ENCODE data around the gene CCL15.

CCL15 gene

DNA sequence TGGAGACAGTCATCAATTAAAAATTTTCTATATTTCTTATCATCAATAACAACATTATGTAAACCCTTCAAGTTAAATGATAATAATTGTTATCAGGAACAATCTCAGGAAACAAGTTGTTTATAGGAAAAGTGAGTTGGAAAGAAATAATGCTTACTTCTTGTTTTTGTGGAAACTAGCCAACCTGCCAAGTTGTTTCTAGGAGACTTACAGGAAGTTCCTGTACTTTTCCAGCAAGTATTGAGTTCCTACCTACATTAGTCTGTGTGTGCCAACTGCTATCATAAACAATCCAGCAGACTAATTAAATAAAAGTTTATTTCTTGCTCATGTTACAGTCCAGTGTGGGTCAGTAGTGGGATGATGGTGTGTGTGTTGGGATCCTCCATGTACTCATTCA lies 13.2 kb downstream of the CCL15 start:
- H3K27ac ChIP-seq (replicated peaks): no peak overlapping the region
- TF ChIP-seq POLR2AphosphoS5 (IDR thresholded peaks at IDR 0.05; ENCODE audit: low read depth): no peak
- TF ChIP-seq, protein P1, sequence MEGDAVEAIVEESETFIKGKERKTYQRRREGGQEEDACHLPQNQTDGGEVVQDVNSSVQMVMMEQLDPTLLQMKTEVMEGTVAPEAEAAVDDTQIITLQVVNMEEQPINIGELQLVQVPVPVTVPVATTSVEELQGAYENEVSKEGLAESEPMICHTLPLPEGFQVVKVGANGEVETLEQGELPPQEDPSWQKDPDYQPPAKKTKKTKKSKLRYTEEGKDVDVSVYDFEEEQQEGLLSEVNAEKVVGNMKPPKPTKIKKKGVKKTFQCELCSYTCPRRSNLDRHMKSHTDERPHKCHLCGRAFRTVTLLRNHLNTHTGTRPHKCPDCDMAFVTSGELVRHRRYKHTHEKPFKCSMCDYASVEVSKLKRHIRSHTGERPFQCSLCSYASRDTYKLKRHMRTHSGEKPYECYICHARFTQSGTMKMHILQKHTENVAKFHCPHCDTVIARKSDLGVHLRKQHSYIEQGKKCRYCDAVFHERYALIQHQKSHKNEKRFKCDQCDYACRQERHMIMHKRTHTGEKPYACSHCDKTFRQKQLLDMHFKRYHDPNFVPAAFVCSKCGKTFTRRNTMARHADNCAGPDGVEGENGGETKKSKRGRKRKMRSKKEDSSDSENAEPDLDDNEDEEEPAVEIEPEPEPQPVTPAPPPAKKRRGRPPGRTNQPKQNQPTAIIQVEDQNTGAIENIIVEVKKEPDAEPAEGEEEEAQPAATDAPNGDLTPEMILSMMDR (IDR thresholded peaks at IDR 0.05; ENCODE audit: insufficient read depth, low read length): no peak
- TF ChIP-seq GABPA (IDR thresholded peaks at IDR 0.05; ENCODE audit: low read depth): no peak
- no peak for TF ChIP-seq SPI1 (IDR thresholded peaks at IDR 0.05; ENCODE audit: borderline replicate concordance, low read depth)
- TF ChIP-seq, protein P2, sequence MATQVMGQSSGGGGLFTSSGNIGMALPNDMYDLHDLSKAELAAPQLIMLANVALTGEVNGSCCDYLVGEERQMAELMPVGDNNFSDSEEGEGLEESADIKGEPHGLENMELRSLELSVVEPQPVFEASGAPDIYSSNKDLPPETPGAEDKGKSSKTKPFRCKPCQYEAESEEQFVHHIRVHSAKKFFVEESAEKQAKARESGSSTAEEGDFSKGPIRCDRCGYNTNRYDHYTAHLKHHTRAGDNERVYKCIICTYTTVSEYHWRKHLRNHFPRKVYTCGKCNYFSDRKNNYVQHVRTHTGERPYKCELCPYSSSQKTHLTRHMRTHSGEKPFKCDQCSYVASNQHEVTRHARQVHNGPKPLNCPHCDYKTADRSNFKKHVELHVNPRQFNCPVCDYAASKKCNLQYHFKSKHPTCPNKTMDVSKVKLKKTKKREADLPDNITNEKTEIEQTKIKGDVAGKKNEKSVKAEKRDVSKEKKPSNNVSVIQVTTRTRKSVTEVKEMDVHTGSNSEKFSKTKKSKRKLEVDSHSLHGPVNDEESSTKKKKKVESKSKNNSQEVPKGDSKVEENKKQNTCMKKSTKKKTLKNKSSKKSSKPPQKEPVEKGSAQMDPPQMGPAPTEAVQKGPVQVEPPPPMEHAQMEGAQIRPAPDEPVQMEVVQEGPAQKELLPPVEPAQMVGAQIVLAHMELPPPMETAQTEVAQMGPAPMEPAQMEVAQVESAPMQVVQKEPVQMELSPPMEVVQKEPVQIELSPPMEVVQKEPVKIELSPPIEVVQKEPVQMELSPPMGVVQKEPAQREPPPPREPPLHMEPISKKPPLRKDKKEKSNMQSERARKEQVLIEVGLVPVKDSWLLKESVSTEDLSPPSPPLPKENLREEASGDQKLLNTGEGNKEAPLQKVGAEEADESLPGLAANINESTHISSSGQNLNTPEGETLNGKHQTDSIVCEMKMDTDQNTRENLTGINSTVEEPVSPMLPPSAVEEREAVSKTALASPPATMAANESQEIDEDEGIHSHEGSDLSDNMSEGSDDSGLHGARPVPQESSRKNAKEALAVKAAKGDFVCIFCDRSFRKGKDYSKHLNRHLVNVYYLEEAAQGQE (IDR thresholded peaks at IDR 0.05; ENCODE audit: insufficient replicate concordance, low read depth): no peak
- no peaks in the 10 kb centered on the region for H3K27me3 ChIP-seq (ENCODE audit: insufficient read depth, poor library complexity, severe bottlenecking)
- no peak for DNase-seq (ENCODE audit: low read depth in 1 of 2, low spot score in 1 of 2)
- no peak overlapping the region for H3K4me3 ChIP-seq (replicated peaks; ENCODE audit: insufficient read depth, low read length)

DNA sequence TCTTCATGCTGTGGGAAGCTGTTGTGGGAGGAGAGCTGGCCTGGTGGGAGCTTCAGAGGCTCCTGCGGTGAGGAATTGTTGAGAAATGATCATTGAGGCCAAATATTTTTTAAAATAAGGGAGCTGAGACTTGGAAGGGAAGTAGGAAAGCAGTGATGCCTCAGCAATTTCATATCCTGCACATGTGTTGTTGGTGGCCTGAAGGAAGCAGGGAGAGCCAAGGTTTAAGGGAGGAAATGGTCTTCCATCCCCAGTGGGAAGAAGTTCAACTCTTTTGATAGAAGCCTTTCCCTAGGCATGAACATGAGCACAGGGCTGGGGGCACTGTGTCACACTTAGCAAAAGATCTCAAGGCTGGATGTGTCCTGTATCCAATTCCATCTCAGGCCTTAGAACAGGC lies 14.7 kb downstream of the CCL15 start, which contains the start of gene CCL14:
Gene CCL14, minus strand, starts transcription at position 87 of the 400 bp plus-strand sequence. Its CDS starts 80 bp downstream, at position 7.
- Histone ChIP-seq H3K27ac (replicated peaks) (no peak within 1 kb of the TSS), H3K27me3 (ENCODE audit: insufficient read depth, poor library complexity, severe bottlenecking) (no peaks in the 10 kb centered on the region), H3K4me3 (replicated peaks; ENCODE audit: insufficient read depth, low read length) (no peak within 1 kb of the TSS)
- DNase-seq (ENCODE audit: low read depth in 1 of 2, low spot score in 1 of 2): no peak
- TF ChIP-seq GABPA (IDR thresholded peaks at IDR 0.05; ENCODE audit: low read depth) (no peak), SPI1 (IDR thresholded peaks at IDR 0.05; ENCODE audit: borderline replicate concordance, low read depth) (no peak), POLR2AphosphoS5 (IDR thresholded peaks at IDR 0.05; ENCODE audit: low read depth) (no peak)
- TF ChIP-seq, protein P2 (IDR thresholded peaks at IDR 0.05; ENCODE audit: insufficient replicate concordance, low read depth): no peak
- TF ChIP-seq, protein P1 (IDR thresholded peaks at IDR 0.05; ENCODE audit: insufficient read depth, low read length): no peak

DNA sequence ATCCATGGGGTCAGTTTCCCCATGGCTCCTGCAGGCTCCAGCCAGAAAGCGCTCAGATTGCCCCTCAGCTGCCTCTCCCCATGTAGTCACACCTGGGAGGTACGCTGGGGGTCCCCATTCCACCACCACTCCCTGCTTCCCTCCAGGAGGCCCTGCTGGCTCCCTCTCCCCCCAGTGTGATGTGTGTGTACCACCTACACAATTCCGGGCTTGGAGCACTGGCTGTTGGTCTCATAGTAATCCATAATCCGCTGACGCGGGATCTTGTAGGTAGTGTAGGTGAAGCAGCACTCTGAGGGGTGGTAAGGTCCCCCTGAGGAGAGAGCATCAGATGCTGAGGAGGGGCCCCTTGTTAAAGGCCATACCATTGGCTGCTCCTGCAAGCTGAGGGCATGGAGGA lies 17.2 kb downstream of the CCL15 start:
- TF ChIP-seq SPI1 (IDR thresholded peaks at IDR 0.05; ENCODE audit: borderline replicate concordance, low read depth) (no peak), GABPA (IDR thresholded peaks at IDR 0.05; ENCODE audit: low read depth) (no peak), POLR2AphosphoS5 (IDR thresholded peaks at IDR 0.05; ENCODE audit: low read depth) (no peak)
- TF ChIP-seq, protein P2 (IDR thresholded peaks at IDR 0.05; ENCODE audit: insufficient replicate concordance, low read depth): no peak
- TF ChIP-seq, protein P1 (IDR thresholded peaks at IDR 0.05; ENCODE audit: insufficient read depth, low read length): no peak
- Histone ChIP-seq H3K27me3 (ENCODE audit: insufficient read depth, poor library complexity, severe bottlenecking) (no peaks in the 10 kb centered on the region), H3K27ac (replicated peaks) (no peak overlapping the region), H3K4me3 (replicated peaks; ENCODE audit: insufficient read depth, low read length) (no peak overlapping the region)
- DNase-seq (ENCODE audit: low read depth in 1 of 2, low spot score in 1 of 2): no peak
